Activated B cell treated with CpG ODN at 0.5 μM for 24 hours (primary cell): ENCODE data around the gene MTPN. TPM values are rescaled to one million over a fixed set of nuclear protein-coding genes. Genes with fewer than 3 reads are reported as not detected.

Experiments
- ATAC-seq: fragments of 200-7000 bp; cut with Tn5 transposase; one replicate; pipeline ENCODE4 v1.10.0; 2021; ENCODE audit warnings: low read depth, mild to moderate bottlenecking, moderate library complexity
- CTCF ChIA-PET: fragments of 350-600 bp; sonication (Branson Sonifier 250); formaldehyde crosslinking; loops from one replicate; lab custom pipeline; 2021; ENCODE audit warnings: antibody characterized with exemption; lab: Charles Lee
- POLR2A ChIA-PET: fragments of 350-600 bp; sonication (Branson Sonifier 250); formaldehyde crosslinking; loops from one replicate; lab custom pipeline; 2021; ENCODE audit warnings: antibody characterized with exemption; lab: Charles Lee
- DNase-seq: peaks from one replicate; pipeline ENCODE4 v3.0.0; 2022
- H3K27ac Mint-ChIP-seq: one replicate; pipeline ENCODE4 v1.8.0; 2020; ENCODE audit warnings: mixed read lengths
- H3K27me3 Mint-ChIP-seq: one replicate; pipeline ENCODE4 v1.8.0; 2021; ENCODE audit warnings: mixed read lengths
- H3K36me3 Mint-ChIP-seq: one replicate; pipeline ENCODE4 v1.8.0; 2021; ENCODE audit warnings: low read depth, mixed read lengths
- H3K4me1 Mint-ChIP-seq: one replicate; pipeline ENCODE4 v1.8.0; 2021; ENCODE audit warnings: mixed read lengths
- H3K4me3 Mint-ChIP-seq: one replicate; pipeline ENCODE4 v1.8.0; 2020; ENCODE audit warnings: mild to moderate bottlenecking, mixed read lengths
- H3K9me3 Mint-ChIP-seq: one replicate; pipeline ENCODE4 v1.8.0; 2020; ENCODE audit warnings: mixed read lengths
- intact Hi-C: fragments of 100-400 bp; cut with micrococcal nuclease; formaldehyde crosslinking; loops from one replicate; pipeline ENCODE4 v1.15.1; 2024
- total RNA-seq: library from RNA; stranded (reverse); gene quantifications from 2 replicates; pipeline ENCODE4 v1.2.3, GENCODE V29; 2022
- TF ChIP-seq, protein P1 (sequence below): fragments of 200-600 bp; IDR thresholded peaks from one replicate; pipeline ENCODE4 v1.8.0; 2022; ENCODE audit warnings: antibody characterized with exemption, mild to moderate bottlenecking

MTPN gene
- total RNA-seq, 1 donor from 2014 or later: 137 TPM

DNA sequence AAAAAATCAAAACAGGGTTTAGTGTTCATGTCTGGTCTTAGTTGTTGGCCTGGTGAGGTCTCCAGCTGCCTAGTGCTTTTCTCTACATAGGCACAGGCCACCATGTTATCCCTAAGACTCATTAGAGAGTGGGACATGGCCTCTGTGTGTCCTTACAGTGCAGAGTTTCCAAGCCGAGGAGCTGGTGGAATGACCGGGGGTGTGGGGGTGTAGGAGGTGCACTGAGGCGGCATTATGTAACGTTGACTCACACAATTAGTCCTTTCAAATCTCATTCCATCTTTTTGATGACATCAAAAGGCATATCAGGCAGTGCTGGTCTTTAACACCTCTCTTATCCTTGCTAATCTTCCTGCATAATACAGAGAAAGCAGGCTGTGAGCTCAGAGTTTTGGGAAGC, 71.3 kb downstream of the MTPN start:
- intact Hi-C loops: no loop called here
- Mint-ChIP-seq H3K4me1 (no peaks in the 10 kb centered on the region), H3K27me3 (no peaks in the 10 kb centered on the region), H3K9me3 (no peaks in the 10 kb centered on the region), H3K4me3 (no peak overlapping the region), H3K36me3 (no peaks in the 10 kb centered on the region), H3K27ac (no peak overlapping the region)
- ChIA-PET POLR2A (no interaction called here), CTCF (no interaction called here)
- TF ChIP-seq, protein P1, sequence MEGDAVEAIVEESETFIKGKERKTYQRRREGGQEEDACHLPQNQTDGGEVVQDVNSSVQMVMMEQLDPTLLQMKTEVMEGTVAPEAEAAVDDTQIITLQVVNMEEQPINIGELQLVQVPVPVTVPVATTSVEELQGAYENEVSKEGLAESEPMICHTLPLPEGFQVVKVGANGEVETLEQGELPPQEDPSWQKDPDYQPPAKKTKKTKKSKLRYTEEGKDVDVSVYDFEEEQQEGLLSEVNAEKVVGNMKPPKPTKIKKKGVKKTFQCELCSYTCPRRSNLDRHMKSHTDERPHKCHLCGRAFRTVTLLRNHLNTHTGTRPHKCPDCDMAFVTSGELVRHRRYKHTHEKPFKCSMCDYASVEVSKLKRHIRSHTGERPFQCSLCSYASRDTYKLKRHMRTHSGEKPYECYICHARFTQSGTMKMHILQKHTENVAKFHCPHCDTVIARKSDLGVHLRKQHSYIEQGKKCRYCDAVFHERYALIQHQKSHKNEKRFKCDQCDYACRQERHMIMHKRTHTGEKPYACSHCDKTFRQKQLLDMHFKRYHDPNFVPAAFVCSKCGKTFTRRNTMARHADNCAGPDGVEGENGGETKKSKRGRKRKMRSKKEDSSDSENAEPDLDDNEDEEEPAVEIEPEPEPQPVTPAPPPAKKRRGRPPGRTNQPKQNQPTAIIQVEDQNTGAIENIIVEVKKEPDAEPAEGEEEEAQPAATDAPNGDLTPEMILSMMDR: no peak
- DNase-seq: no peak
- no peak for ATAC-seq

DNA sequence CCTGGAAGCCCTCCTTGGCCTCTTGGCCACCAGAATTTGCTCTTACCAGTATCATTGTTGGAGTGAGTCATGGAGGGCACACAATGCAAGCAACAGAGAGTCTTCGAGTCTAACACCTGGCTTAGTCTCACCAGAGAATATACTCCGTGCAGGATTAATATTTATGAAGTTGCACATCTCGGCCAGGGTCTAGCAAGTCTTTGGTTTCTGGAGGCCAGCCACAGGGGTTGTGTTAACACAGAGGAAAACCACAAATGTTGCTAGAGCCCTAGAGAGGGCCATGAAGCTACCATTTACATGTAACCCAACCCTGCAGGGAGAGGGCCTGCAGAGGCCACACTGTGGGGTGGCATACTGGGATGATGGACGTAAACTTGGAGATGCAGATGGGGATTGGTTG, 71.8 kb downstream of the MTPN start:
- ATAC-seq (no peak), DNase-seq (no peak)
- TF ChIP-seq, protein P1: no peak
- CTCF ChIA-PET: no interaction called here
- no peak overlapping the region for H3K4me3 Mint-ChIP-seq
- POLR2A ChIA-PET: no interaction called here
- no peaks in the 10 kb centered on the region for H3K27me3 Mint-ChIP-seq
- no peaks in the 10 kb centered on the region for H3K4me1 Mint-ChIP-seq
- H3K9me3 Mint-ChIP-seq: no peaks in the 10 kb centered on the region
- H3K36me3 Mint-ChIP-seq: no peaks in the 10 kb centered on the region
- intact Hi-C loops: no loop called here
- no peak overlapping the region for H3K27ac Mint-ChIP-seq

DNA sequence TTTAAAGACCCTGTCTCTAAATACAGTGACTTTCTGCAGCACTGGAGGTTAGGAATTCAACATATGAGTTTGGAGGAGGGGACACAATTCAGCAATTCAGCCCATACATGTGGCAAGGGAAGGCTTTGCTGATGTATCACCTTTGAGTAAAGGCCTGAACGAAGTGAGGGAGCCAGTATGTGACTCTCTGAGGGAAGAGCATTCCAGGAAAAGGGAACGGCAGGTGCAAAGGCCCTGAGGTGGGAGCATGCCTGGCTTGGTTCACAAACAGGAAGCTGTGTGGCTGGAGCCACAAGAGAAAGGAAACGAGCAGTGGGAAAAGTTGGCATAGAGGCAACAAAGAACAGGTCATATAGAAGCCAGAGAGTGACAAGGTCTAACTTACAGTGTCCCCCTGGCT, 72.9 kb downstream of the MTPN start:
- H3K4me3 Mint-ChIP-seq: no peak overlapping the region
- intact Hi-C loops: no loop called here

DNA sequence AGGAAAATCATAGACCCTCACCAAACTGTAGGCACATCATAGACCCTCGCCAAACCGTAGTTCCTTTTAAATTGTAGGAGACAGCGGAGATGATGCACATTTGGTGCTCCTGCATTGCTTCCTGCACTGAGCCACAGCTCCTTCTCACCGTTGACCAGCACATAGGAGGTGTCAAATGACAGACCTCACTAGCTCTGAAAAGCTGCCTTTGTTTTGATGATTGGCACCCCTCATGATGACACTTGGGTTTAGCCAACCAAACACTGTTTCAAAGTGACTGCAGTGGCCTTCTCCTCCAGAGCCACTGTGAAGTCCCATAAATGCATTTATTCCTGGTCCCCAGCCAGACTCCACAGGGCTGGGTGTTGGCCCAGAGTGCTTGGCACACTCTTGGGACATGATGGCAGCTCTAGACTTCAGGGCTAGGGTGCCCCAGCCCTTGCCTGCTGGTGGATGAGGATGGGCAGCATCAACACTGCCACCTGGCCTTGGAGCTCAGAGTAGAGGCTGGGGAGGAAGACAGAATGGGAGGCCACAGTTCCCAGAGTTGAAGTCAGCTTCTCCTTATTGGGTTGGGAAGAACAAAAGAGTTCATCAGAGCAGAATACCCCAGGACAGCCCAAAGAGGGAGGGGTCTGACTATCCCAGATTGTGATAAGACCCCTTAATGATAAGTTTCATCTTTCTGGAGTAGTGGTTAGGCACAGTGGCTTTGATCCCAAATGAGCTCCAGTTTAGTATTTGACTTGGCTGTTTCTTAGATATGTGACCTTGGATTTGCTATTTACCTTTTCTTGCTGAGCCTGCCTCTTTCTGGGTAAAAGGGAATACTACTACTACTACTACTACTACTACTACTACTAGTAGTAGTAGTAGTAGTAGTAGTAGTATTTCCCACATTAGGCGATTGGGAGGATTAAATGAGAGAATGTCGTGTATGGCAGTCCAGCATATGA, 75.3 kb downstream of the MTPN start:
- ChIA-PET POLR2A (no interaction called here), CTCF (no interaction called here)
- Mint-ChIP-seq H3K36me3 (no peaks in the 10 kb centered on the region), H3K4me1 (no peaks in the 10 kb centered on the region), H3K4me3 (no peak overlapping the region), H3K9me3 (no peaks in the 10 kb centered on the region), H3K27ac (no peak overlapping the region), H3K27me3 (no peaks in the 10 kb centered on the region)
- TF ChIP-seq, protein P1: no peak
- intact Hi-C loops: no loop called here
- ATAC-seq (no peak), DNase-seq (no peak)

More for the DNA sequence above, 72.9 kb downstream of the MTPN start:
- H3K27me3 Mint-ChIP-seq: no peaks in the 10 kb centered on the region
- H3K9me3 Mint-ChIP-seq: no peaks in the 10 kb centered on the region
- no peak for DNase-seq
- no peak for ATAC-seq
- H3K27ac Mint-ChIP-seq: no peak overlapping the region
- H3K4me1 Mint-ChIP-seq: no peaks in the 10 kb centered on the region
- TF ChIP-seq, protein P1: no peak
- CTCF ChIA-PET: no interaction called here
- no peaks in the 10 kb centered on the region for H3K36me3 Mint-ChIP-seq
- POLR2A ChIA-PET: no interaction called here

DNA sequence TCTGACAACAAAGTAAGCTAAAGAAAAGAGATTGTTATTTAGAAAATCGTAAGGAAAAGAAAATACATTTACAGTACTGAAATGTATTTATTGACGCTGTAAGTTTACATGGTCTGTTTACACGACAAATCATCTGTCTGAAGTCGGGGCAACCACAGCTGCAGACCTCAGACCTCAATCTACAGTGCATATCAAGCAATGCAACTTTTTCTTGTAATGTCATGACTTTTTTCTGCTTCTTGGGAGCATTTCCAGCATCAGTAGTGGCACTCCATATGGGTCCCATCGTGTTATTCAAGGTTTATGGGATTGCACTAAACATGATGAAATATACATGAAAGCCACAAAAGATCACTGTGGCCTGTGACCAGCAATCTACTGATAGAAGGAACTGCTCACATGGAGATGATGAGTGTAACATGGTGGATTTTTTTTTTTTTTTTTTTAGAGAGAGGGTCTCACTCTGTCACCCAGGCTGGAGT, 77.1 kb downstream of the MTPN start:
- ChIA-PET POLR2A (no interaction called here), CTCF (no interaction called here)
- Mint-ChIP-seq H3K27ac (no peak overlapping the region), H3K4me3 (no peak overlapping the region), H3K4me1 (no peaks in the 10 kb centered on the region), H3K36me3 (no peaks in the 10 kb centered on the region), H3K9me3 (no peaks in the 10 kb centered on the region), H3K27me3 (no peaks in the 10 kb centered on the region)
- TF ChIP-seq, protein P1: no peak
- intact Hi-C loops: no loop called here
- no peak for ATAC-seq
- DNase-seq: no peak
